Hepatocyte (in vitro differentiated cells): ENCODE data around the gene PHACTR1.

Experiments
- EZH2 ChIP-seq: fragments of 200-600 bp; sonication (generic); IDR thresholded peaks from 2 replicates; pipeline ENCODE4 v1.6.1; 2016; ENCODE audit warnings: antibody characterized with exemption, mild to moderate bottlenecking, borderline replicate concordance
- EZH2phosphoT487 ChIP-seq: fragments of 200-600 bp; sonication (generic); IDR thresholded peaks from one replicate; pipeline ENCODE4 v1.6.1; 2018; ENCODE audit warnings: antibody characterized with exemption, mild to moderate bottlenecking, low read depth, moderate library complexity; ENCODE audit not compliant: unreplicated experiment, severe bottlenecking
- TF ChIP-seq, protein P1 (sequence below): fragments of 200-600 bp; sonication (generic); IDR thresholded peaks from 2 replicates; pipeline ENCODE4 v1.5.1; 2016; ENCODE audit warnings: antibody characterized with exemption, mild to moderate bottlenecking; ENCODE audit not compliant: poor library complexity

DNA sequence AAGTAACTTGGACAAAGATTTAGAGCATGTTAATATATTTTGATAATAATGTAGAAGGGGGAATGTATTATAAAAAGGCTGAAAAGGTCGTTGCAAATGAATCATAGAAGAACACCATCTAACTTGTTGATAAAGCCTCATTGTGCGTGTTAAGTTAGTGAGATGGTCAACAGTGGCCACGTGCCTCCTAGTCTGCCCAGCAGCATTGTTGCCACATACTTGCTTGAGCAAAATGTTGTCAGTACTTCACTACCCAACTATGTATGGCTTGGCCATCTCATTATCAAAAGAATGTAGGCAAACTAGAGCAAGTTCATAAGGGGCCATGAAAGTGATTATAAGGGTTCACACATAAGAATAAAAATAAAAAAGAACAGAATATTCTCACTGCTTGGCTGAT, 84.6 kb downstream of the PHACTR1 start:
- TF ChIP-seq, protein P1, sequence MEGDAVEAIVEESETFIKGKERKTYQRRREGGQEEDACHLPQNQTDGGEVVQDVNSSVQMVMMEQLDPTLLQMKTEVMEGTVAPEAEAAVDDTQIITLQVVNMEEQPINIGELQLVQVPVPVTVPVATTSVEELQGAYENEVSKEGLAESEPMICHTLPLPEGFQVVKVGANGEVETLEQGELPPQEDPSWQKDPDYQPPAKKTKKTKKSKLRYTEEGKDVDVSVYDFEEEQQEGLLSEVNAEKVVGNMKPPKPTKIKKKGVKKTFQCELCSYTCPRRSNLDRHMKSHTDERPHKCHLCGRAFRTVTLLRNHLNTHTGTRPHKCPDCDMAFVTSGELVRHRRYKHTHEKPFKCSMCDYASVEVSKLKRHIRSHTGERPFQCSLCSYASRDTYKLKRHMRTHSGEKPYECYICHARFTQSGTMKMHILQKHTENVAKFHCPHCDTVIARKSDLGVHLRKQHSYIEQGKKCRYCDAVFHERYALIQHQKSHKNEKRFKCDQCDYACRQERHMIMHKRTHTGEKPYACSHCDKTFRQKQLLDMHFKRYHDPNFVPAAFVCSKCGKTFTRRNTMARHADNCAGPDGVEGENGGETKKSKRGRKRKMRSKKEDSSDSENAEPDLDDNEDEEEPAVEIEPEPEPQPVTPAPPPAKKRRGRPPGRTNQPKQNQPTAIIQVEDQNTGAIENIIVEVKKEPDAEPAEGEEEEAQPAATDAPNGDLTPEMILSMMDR: no peak
- TF ChIP-seq EZH2 (no peak), EZH2phosphoT487 (no peak)
